SK-N-DZ (cell line): ENCODE results near the gene CFAP74.

Experiments used
- DNase-seq: peaks from one replicate; pipeline ENCODE4 v3.0.0-alpha.2; 2015; ENCODE audit warnings: low spot score

The CFAP74 gene

GRCh38 chr1:1880617-1881312, 122.8 kb downstream of the CFAP74 start:
- no peak for DNase-seq

- DNase-seq, result no peak
Observed at GRCh38 chr1:1879942-1880341, 123.6 kb downstream of the CFAP74 start.

DNA sequence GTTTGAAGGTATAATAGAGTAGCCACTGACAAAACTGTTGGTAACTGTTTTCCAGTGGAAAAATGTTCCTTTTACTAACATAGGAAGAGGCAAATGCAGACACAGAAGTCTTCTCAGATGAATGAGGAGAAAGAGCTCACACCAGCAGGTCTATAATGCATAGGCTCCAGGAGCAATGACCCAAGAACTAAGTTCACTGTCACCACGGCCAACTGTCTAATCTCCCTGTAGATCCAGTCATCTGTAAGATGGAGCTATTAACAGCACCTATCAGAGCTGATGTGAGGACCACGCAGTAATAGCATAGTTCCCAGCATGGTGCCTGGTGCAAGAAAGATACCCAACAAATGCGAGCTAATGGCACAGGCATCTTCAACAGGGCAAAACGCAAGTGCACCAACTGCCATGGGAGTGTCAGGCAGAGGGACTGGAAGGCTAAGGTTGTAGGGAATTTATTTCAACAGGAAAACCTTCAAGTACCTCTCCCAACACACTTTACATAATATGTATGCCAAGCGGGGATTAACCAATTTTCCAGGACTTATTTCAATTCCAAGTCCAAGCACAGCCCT, 125.6 kb downstream of the CFAP74 start:
- no peak for DNase-seq

DNA sequence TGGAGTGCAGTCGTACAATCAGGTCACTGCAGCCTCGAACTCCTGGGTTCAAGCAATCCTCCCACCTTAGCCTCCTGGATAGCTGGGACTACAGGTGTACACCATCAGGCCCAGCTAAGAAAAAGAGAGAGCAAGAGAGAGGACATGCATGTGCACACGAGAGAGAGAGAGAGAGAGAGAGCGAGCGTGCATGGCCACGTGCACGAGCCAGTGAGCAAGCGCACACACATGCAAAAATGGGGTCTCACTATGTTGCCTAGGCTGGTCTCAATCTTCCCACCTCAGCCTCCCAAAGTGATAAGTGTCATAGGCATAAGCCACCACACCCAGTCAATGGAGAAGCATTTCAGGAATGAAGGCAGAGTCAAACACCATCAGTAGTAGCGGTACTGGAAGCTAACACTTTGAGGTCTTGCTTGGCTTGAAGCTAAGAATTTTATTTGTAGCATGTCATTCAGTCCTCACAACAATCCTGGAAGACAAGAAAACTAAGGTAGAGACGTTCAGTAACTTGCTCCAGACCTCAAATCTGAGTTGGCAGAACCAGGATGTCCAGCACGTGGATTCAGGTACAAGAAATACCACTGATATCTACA, 127.2 kb downstream of the CFAP74 start:
- no peak for DNase-seq

DNA sequence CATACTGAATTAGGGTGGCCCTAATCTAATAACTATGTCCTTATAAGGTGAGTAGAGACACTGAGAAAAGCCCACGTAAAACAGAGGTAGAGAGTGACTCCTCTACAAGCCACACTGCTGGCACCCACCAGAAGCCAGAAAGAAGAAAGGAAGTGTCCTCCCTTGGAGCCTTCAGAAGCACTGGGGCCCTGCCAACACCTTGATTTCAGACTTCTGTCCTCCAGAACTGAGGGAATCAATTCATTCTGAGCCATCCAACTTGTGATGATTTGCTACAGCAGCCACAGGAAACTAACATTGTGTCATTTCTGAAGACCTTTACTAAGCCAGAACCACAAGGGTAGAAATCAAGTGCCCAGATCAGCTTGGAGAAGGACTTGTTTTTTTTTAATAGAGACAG, 127.7 kb downstream of the CFAP74 start:
- no peak for DNase-seq

- DNase-seq, result no peak
Observed at GRCh38 chr1:1874901-1875300, 128.7 kb downstream of the CFAP74 start.

GRCh38 chr1:1873186-1873585, 130.4 kb downstream of the CFAP74 start:
- DNase-seq, result no peak

GRCh38 chr1:1872329-1872994, 131.1 kb downstream of the CFAP74 start:
- DNase-seq, result no peak
